PC-3 (cell line): ENCODE results near the gene TRPT1. TPM values are rescaled to one million over a fixed set of nuclear protein-coding genes. Genes with fewer than 3 reads are reported as not detected.

Experiments
- ATAC-seq: fragments of 200-7000 bp; cut with Tn5 transposase; 2 replicates; pipeline ENCODE4 v1.9.1; 2020; ENCODE audit warnings: mild to moderate bottlenecking, moderate library complexity
- BruUV-seq: library from RNA; stranded (reverse); fragments of 400-500 nt; replicated peaks from 2 replicates; lab custom pipeline; 2021; lab: Mats Ljungman, UMichigan
- CTCF ChIA-PET: fragments of 300-600 bp; sonication (Branson Sonifier 250); formaldehyde crosslinking; loops from one replicate; lab custom pipeline; 2022; ENCODE audit warnings: antibody characterized with exemption; lab: Charles Lee
- POLR2A ChIA-PET: fragments of 300-600 bp; sonication (Branson Sonifier 250); formaldehyde crosslinking; loops from one replicate; lab custom pipeline; 2022; ENCODE audit warnings: antibody characterized with exemption; ENCODE audit not compliant: unreplicated experiment; lab: Charles Lee
- DNase-seq: peaks from one replicate; pipeline ENCODE4 v3.0.0-alpha.2; 2015
- H2AFZ ChIP-seq: fragments of 300-600 bp; sonication (generic); 2 replicates; pipeline ENCODE4 v1.6.0; 2016; ENCODE audit warnings: antibody characterized with exemption, low read length
- H3F3A ChIP-seq: fragments of 300-600 bp; sonication (generic); one replicate; pipeline ENCODE4 v1.6.0; 2017; ENCODE audit warnings: antibody characterized with exemption, low read length, control low read depth, mild to moderate bottlenecking; ENCODE audit not compliant: unreplicated experiment
- H3K27ac ChIP-seq: fragments of 300-600 bp; sonication (generic); 2 replicates; pipeline ENCODE4 v1.5.1; 2016; ENCODE audit warnings: mild to moderate bottlenecking, low read length
- H3K27me3 ChIP-seq: fragments of 300-600 bp; sonication (generic); 2 replicates; pipeline ENCODE4 v1.6.1; 2016; ENCODE audit warnings: low read length, mixed read lengths
- H3K36me3 ChIP-seq: fragments of 300-600 bp; sonication (generic); 2 replicates; pipeline ENCODE4 v1.6.1; 2016; ENCODE audit warnings: low read depth, mixed run types, low read length, mixed read lengths
- H3K4me1 ChIP-seq: fragments of 300-600 bp; sonication (generic); 2 replicates; pipeline ENCODE4 v1.5.1; 2016; ENCODE audit warnings: low read length; ENCODE audit not compliant: insufficient read depth
- H3K4me2 ChIP-seq: fragments of 300-600 bp; sonication (generic); 2 replicates; pipeline ENCODE4 v1.6.0; 2016; ENCODE audit warnings: low read length
- H3K4me3 ChIP-seq: fragments of 300-600 bp; sonication (generic); 2 replicates; pipeline ENCODE4 v1.5.1; 2016; ENCODE audit warnings: mild to moderate bottlenecking, low read length, mixed read lengths
- H3K79me2 ChIP-seq: fragments of 300-600 bp; sonication (generic); 2 replicates; pipeline ENCODE4 v1.6.1; 2017; ENCODE audit warnings: low read length, mixed read lengths
- H3K9ac ChIP-seq: fragments of 300-600 bp; sonication (generic); 2 replicates; pipeline ENCODE4 v1.6.0; 2016; ENCODE audit warnings: mild to moderate bottlenecking, low read length
- H3K9me2 ChIP-seq: fragments of 300-600 bp; sonication (generic); replicated peaks from 2 replicates; pipeline ENCODE4 v1.6.1; 2016; ENCODE audit warnings: mixed run types, low read length, mixed read lengths
- H3K9me3 ChIP-seq: fragments of 300-600 bp; sonication (generic); 2 replicates; pipeline ENCODE4 v1.6.1; 2016; ENCODE audit warnings: low read length, mixed read lengths
- H4K20me1 ChIP-seq: fragments of 300-600 bp; sonication (generic); 2 replicates; pipeline ENCODE4 v1.6.1; 2016; ENCODE audit warnings: low read length, mixed read lengths
- CTCF ChIP-seq: fragments of 300-600 bp; sonication (generic); conservative IDR thresholded peaks from 2 replicates; pipeline ENCODE4 v1.5.1; 2017; ENCODE audit warnings: antibody characterized with exemption, low read depth, mild to moderate bottlenecking, low read length
- EZH2 ChIP-seq: fragments of 300-600 bp; sonication (generic); IDR thresholded peaks from one replicate; pipeline ENCODE4 v1.6.1; 2017; ENCODE audit warnings: antibody characterized with exemption, mild to moderate bottlenecking, low read length; ENCODE audit not compliant: unreplicated experiment
- EZH2phosphoT487 ChIP-seq: fragments of 300-600 bp; sonication (generic); IDR thresholded peaks from 2 replicates; pipeline ENCODE4 v1.6.1; 2018; ENCODE audit warnings: mild to moderate bottlenecking, antibody characterized with exemption, low read length, borderline replicate concordance
- intact Hi-C: fragments of 100-400 bp; cut with micrococcal nuclease; formaldehyde crosslinking; loops from 2 replicates; pipeline ENCODE4 v1.9.0; 2023
- total RNA-seq: library from RNA; depleted of rRNA; stranded (reverse); fragments of >200 nt; gene quantifications from 2 replicates; pipeline ENCODE4 v1.2.3, GENCODE V29; 2014

TRPT1 gene
- total RNA-seq, 1 experiment from 2014 or later: 57.7 TPM

- Histone ChIP-seq H3K9me3 (no peaks in the 10 kb centered on the region), H3K9ac (peak overlapping the region; percentile 71), H3K4me2 (peak overlapping the region; percentile 85), H3K36me3 (no peaks in the 10 kb centered on the region), H3K27me3 (no peaks in the 10 kb centered on the region), H2AFZ (peak overlapping the region; percentile 84), H3K9me2 (no peaks in the 10 kb centered on the region), H3F3A (no peaks in the 10 kb centered on the region), H4K20me1 (no peaks in the 10 kb centered on the region), H3K27ac (no peak overlapping the region), H3K4me1 (peaks cover 38% of the 10 kb centered on the region), H3K79me2 (peaks cover 25% of the 10 kb centered on the region), H3K4me3 (peak overlapping the region; percentile 88)
- DNase-seq (no peak), ATAC-seq (no peak)
- BruUV-seq: no TSS peak
- intact Hi-C loops: loop anchor here (5.0 kb wide), 1 partner anchor 42 kb away; the partner anchor contains the start of gene STIP1
- ChIA-PET POLR2A (no interaction called here), CTCF (interaction anchor here (0.6 to 1.4 kb wide), 2 partner anchors 25 to 127 kb away, joined by 3 to 15 read pairs; no protein-coding TSS in a partner anchor)
- TF ChIP-seq CTCF: no peak
- no peak for TF ChIP-seq EZH2phosphoT487
- TF ChIP-seq EZH2: no peak
Measured at GRCh38 chr11:64229744-64230170, 3.8 kb upstream of the TRPT1 start.

GRCh38 chr11:64229090-64229743, 3.2 kb upstream of the TRPT1 start:
- POLR2A ChIA-PET: no interaction called here
- no TSS peak for BruUV-seq

More at GRCh38 chr11:64229090-64229743, 3.2 kb upstream of the TRPT1 start:
- no peaks in the 10 kb centered on the region for H3K9me3 ChIP-seq
- no peak overlapping the region for H3K9ac ChIP-seq
- H3K4me3 ChIP-seq: no peak overlapping the region
- intact Hi-C loops: no loop called here
- H3F3A ChIP-seq: no peaks in the 10 kb centered on the region
- no peaks in the 10 kb centered on the region for H4K20me1 ChIP-seq
- peaks cover 25% of the 10 kb centered on the region for H3K79me2 ChIP-seq
- no peak overlapping the region; the same call in 1 of the 2 replicates for H3K4me2 ChIP-seq
- ATAC-seq (no peak), DNase-seq (no peak)
- TF ChIP-seq CTCF: no peak
- no peak overlapping the region for H2AFZ ChIP-seq
- H3K27me3 ChIP-seq: no peaks in the 10 kb centered on the region
- no peaks in the 10 kb centered on the region for H3K36me3 ChIP-seq
- CTCF ChIA-PET: interaction anchor here (1.4 kb wide), 1 partner anchor 25 kb away, joined by 15 read pairs; no protein-coding TSS in a partner anchor
- no peaks in the 10 kb centered on the region for H3K9me2 ChIP-seq
- peaks cover 41% of the 10 kb centered on the region for H3K4me1 ChIP-seq
- H3K27ac ChIP-seq: no peak overlapping the region
